Prostate gland (tissue), 2 donors: Measurements from ENCODE around the gene LTBP2.

Source experiments
- CTCF ChIP-seq, 4 experiments: fragments of 200-600 bp in 2 of 4; fragments of 450-650 bp in 2 of 4; sonication (generic) in 2 of 4; IDR thresholded peaks; 1 replicate in 3 of 4; 2 replicates in 1 of 4; pipeline ENCODE4 v1.5.1; 2016 to 2019; ENCODE audit warnings: antibody characterized with exemption in 4 of 4, mild to moderate bottlenecking in 2 of 4, moderate library complexity in 2 of 4
- POLR2A ChIP-seq: fragments of 450-650 bp; IDR thresholded peaks from one replicate; pipeline ENCODE4 v1.6.1; 2016; ENCODE audit warnings: antibody characterized with exemption, mild to moderate bottlenecking

- TF ChIP-seq CTCF (IDR thresholded peaks at IDR 0.05) (no peak), POLR2A (no peak)
Measured at GRCh38 chr14:74618078-74618952, 6.3 kb upstream of the LTBP2 start.
